ENCODE data around the gene MEA1.

Gene MEA1

DNA sequence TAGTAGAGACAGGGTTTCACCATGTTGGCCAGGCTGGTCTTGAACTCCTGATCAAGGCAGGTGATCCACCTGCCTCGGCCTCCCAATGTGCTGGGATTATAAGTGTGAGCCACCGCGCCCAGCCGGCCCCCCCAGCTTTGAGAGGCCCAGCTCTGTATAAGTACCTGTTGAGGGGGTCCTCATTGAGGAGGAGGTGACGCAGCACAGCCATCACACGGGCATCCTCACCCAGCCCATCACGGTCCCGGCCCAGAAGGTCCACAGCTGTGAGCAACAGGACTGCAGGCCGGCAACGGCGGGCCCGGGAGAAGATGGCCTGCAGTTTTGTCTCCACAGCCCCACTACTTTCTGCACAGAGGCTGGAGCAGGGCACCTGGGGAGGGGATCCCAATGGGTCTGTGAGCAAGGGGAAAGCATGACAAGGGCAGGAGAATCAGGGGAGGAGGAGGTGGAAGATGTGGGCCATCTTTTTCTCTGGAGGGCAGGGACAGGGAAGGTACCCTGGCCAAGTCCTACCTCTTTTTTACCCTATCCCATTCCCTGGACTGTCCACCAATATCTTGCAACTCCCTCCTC is 45.5 kb downstream of the MEA1 start:
- TF ChIP-seq, protein P1, sequence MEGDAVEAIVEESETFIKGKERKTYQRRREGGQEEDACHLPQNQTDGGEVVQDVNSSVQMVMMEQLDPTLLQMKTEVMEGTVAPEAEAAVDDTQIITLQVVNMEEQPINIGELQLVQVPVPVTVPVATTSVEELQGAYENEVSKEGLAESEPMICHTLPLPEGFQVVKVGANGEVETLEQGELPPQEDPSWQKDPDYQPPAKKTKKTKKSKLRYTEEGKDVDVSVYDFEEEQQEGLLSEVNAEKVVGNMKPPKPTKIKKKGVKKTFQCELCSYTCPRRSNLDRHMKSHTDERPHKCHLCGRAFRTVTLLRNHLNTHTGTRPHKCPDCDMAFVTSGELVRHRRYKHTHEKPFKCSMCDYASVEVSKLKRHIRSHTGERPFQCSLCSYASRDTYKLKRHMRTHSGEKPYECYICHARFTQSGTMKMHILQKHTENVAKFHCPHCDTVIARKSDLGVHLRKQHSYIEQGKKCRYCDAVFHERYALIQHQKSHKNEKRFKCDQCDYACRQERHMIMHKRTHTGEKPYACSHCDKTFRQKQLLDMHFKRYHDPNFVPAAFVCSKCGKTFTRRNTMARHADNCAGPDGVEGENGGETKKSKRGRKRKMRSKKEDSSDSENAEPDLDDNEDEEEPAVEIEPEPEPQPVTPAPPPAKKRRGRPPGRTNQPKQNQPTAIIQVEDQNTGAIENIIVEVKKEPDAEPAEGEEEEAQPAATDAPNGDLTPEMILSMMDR (IDR thresholded peaks at IDR 0.05; ENCODE audit: low read length, missing control alignments) = no peak
- DNase-seq (ENCODE audit: low read depth) = no peak
- no peak overlapping the region for H3K4me3 ChIP-seq (replicated peaks; ENCODE audit: low read depth, low read length)

DNA sequence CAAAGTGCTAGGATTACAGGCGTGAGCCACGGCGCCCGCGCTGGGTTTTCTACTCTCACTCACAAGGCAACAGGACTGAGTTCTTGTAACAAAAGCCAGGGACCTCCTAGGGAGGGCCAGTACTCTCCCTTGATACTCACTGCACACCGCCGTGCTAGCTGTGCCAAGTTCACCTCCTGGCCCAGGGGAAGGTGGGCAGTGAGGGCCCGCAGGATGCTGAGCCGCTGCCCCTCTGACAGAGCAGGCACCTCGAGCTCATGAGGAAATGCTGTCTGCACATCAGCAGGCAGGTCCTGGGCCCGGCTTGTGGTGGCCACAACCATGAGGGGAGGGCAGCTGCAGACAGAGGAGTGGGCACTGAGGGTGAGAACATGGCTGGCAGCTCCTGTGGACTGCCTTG is 46.5 kb downstream of the MEA1 start:
- no peak for DNase-seq (ENCODE audit: low read depth)
- TF ChIP-seq, protein P1 (IDR thresholded peaks at IDR 0.05; ENCODE audit: low read length, missing control alignments) = no peak
- H3K4me3 ChIP-seq (replicated peaks; ENCODE audit: low read depth, low read length) = no peak overlapping the region

DNA sequence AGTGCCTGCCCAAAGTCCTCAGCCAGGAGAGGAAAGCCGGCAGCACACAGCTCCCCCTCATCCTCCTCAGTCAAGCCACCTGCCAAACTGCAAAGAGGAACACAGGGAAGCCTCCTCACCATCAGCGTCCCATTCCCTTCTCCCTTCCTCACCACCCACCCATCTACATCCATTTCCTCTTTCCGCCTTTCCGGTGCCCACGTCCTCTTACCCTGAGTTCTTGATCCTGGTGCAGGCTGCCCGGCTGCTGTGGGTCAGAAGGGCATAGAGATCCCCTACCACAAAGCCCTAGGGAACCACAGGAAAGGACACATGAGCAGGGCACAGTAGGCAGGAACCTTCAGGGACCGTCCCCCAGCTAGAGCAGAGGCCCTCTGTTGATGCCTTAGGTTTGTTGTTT is 47.2 kb downstream of the MEA1 start:
- DNase-seq (ENCODE audit: low read depth) = no peak
- no peak overlapping the region for H3K4me3 ChIP-seq (replicated peaks; ENCODE audit: low read depth, low read length)
- TF ChIP-seq, protein P1 (IDR thresholded peaks at IDR 0.05; ENCODE audit: low read length, missing control alignments) = no peak

DNA sequence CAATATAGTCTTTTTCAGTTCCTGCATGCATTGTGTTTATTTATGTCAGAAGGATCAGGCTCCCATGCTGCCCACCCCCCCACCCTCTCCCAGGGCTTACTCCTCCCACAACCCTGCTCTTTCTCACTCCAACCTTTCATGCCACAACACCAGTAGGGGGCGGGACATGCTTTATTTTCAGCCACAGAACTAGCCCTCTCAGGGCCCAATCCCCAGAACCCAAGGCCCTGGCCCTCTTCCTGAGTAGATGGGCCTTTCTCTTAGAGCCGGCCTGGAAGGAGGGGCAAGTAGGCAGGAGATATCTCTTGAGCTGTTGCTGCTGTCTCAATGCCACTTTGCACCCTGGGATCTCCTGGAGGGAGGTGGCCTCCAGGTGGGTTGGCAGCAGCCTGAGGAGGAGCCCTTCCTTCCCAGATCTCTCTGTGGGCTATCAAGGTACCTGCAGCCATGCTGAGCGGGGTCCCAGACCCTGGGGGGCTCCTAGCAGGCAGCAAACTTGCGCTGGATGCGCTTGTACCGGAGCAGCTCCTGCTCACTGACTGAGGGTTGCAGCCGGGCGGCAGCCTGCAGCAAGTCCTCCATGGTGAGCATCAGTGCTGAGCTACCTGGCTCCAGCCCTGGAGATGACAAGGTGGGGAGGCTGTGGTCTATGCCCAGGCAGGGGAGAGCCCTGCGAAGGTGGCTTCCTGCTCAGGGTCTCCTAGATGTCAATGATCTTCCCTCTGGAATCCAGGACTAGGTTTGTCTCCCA is 49.7 kb downstream of the MEA1 start:
- TF ChIP-seq, protein P1 (IDR thresholded peaks at IDR 0.05; ENCODE audit: low read length, missing control alignments) = peak; percentile 36

DNA sequence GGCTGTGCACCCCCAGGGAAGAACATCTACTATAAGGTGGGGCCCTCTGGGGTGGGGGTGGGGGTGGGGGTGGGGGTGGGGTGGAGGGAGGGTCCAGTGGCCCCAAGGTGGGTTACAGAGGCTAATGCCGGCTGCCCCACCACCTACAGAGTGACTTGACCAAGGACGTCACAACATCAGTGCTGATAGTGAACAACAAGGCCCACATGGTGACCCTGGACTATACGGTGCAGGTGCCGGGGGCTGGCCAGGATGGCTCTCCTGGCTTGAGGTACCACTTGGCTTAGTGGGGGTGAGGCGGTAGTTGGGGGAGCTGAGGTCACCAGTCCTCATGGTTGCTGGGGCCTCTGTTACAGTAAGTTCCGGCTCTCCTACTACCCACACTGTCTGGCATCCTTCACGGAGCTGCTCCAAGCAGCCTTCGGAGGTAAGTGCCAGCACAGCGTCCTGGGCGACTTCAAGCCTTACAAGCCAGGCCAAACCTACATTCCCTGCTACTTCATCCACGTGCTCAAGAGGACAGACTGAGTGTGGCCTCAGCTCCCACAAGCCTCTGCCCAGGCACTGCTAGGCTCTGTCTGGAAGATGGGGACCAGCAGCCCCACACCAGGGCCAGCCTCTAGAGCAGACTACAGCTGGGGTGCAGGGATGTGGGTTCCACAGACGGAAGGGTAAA is 50.4 kb downstream of the MEA1 start:
- no peak for DNase-seq (ENCODE audit: low read depth)
- TF ChIP-seq, protein P1 (IDR thresholded peaks at IDR 0.05; ENCODE audit: low read length, missing control alignments) = no peak
- no peak overlapping the region for H3K4me3 ChIP-seq (replicated peaks; ENCODE audit: low read depth, low read length)

More for the DNA sequence above, 49.7 kb downstream of the MEA1 start:
- no peak overlapping the region for H3K4me3 ChIP-seq (replicated peaks; ENCODE audit: low read depth, low read length)
- DNase-seq (ENCODE audit: low read depth) = peak; percentile 70

DNA sequence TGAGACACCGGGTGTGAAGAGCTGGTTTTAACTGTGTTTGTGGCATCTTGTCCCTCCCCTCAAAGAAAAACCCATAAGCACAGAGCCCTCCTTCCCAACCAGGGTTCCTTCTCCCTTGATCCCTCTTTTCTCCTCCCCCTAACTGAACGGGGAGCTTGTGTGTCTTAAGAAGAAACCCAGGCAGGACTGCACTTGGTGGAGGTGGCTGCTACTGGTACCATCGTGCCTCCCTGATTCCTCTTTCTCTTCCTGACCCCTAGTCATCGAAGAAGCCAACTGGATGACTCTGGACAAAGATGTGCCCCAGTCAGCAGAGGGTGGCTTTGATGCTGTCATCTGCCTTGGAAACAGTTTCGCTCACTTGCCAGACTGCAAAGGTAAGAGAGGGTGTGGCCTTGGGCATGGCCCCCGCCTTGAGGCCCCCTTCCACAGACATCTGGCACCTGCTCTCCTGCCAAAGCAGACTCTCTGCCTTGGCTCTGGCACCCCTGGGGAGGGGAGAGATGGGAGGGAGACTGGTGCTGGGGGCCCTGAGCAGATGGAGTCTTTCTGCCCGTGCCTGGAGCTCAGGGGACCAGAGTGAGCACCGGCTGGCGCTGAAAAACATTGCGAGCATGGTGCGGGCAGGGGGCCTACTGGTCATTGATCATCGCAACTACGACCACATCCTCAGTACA is 51.1 kb downstream of the MEA1 start:
- no peak overlapping the region for H3K4me3 ChIP-seq (replicated peaks; ENCODE audit: low read depth, low read length)
- DNase-seq (ENCODE audit: low read depth) = no peak
- TF ChIP-seq, protein P1 (IDR thresholded peaks at IDR 0.05; ENCODE audit: low read length, missing control alignments) = no peak
